GM18517 (cell line): ENCODE results near the gene SETX.

Experiments used
- ATAC-seq: cut with Tn5 transposase; IDR thresholded peaks from one replicate; pipeline ENCODE4 v1.9.1; 2021; ENCODE audit warnings: mild to moderate bottlenecking, moderate library complexity; ENCODE audit not compliant: unreplicated experiment

The SETX gene

DNA sequence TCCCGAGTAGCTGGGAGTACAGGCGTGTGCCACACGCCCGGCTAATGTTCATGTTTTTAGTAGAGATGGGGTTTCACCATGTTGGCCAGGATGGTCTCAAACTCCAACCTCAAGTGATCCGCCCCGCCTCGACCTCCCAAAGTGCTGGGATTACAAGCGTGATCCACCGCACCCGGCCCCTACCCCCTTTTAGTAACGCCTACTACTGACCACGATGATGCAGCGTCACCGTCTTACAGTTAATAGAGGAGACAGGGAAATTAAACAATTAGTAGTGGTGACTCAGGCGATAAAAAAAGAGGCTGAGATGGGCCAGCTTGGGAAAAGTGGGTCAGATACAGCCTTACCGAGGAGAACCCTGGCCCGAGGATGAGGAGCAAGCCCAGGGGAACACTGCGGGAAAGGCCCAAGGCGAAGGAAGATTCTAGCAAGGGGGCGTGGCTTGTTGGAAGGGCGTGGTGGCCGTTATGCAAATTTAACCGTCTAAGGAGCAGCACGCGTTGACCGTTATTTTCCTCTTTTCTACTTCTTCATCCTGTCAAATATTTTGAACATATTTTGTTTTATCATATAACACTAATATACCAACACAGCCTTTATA lies 1.6 kb upstream of the SETX start:
- no peak for ATAC-seq

DNA sequence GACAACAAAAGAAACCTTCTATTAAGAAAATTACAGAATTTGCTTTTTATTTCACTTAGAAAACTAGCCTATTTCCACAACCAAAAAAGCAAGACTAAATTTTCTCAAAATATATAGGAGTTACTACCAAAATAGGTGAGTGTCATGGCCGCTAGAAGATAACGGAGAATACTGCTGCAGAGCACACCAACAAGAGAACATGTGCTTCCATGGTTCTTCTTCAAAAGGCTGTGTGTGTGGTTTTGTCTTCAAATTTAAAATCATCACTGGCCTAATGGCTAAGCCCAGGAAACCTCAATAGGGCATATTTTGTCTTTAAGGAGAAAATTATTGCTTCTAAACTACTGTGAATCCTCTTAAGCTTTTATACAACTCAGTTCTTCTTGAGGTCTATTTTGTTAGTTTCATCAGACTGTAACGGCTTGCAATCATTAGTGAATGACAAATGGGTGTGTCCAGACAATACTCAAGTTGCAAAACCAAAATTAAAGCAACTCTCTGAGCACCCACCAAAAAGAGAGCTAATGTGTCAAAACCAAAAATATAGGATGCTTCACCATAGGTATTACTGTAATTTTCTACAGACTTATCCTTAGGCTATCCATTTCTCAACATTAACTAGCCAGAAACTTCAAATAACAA lies 3.3 kb downstream of the SETX start:
- ATAC-seq: no peak

DNA sequence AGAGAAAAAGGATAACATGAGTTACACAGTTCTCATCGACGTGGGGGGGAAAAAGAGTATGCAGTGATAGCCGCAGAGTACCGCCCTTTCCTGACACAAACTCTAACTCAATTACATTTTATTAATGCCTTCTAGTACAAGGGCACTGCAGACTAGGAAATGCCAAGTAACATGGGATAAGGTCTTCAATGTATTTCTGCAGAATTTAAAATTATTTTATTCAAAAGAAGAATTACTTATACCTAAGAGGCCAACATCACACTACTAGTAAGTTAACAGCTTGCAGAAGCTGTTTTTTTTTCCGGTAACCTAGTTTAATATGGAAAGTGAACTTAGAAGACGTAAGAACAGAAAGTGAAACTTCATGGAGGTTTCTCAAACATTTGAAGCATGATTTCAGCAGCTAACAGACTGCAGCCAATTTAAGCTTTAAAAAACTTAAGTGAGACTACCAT lies 3.9 kb downstream of the SETX start:
- no peak for ATAC-seq

- ATAC-seq: no peak
Measured at GRCh38 chr9:132348676-132349075, 6.1 kb downstream of the SETX start.

GRCh38 chr9:132346177-132346576 lies 8.6 kb downstream of the SETX start:
- ATAC-seq: no peak

DNA sequence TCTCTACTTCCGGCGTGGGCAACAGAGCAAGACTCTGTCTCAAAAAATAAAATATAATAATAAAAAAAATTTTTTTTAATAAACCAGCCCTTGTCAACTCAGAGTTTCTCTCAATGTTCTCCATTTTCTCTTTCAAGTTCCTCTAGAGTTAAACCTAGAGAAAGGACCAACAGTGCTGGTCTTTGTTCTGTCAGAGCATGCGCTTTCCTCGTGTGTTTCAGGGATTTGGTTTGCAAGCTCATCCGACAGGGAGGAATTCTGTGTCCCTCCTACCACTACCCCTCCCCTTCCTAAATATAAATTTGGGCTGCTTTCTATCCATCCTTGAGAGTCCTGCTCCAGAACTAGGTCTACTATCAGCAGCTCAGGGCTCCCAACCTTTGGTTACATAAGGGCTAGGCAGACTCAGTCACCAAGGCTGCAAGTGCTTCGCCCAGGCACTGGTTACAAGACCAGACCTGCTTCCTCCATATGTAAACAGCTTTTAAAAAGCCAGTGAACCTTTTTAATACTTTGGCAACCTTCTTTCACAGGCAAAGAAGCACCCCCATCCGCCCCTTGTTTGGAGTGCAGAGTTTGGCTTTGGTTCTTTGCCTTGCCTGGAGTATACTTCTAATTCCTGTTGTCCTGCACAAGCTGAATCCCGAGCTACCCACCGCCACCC lies 13.5 kb downstream of the SETX start:
- ATAC-seq: no peak

DNA sequence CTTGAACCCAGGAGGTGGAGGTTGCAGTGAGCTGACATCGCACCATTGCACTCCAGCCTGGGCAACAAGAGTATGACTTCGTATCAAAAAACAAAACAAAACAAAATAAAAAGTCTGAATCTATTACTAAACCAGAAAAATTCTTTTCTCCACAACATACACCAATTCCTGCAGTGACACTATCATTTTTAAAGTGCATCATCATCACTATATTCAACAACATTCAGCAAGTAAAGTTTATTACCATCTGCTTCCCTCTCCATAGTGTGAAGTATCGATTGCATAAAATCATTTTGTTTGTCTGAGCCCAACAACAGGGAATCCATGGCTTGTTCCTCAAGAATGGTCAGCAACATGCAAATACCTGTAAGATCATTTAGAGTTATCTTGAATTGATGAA lies 20.4 kb downstream of the SETX start:
- ATAC-seq: no peak

GRCh38 chr9:132333556-132333955 lies 21.2 kb downstream of the SETX start:
- ATAC-seq: no peak

GRCh38 chr9:132328580-132328979 lies 26.2 kb downstream of the SETX start:
- ATAC-seq: no peak

- ATAC-seq: no peak
Measured at GRCh38 chr9:132327537-132327936, 27.2 kb downstream of the SETX start.

DNA sequence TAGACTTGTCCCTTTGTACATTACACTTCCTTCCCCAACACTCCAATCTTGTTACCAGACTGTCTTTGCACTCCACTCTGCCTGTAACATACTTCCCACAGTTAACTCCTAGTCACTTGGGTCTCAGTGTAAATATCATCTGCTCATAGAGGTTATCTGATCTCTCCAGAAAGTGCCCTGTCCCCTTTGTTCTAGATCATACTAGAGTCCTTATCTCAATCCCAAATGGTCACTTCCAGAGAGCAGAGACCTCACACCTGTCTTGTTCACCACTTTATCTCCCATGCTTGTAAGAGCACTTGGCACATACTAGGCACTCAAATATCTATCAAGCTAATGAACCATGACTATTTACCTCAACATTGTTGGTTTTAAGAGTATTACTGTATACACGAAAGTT lies 30.4 kb downstream of the SETX start:
- ATAC-seq: no peak

DNA sequence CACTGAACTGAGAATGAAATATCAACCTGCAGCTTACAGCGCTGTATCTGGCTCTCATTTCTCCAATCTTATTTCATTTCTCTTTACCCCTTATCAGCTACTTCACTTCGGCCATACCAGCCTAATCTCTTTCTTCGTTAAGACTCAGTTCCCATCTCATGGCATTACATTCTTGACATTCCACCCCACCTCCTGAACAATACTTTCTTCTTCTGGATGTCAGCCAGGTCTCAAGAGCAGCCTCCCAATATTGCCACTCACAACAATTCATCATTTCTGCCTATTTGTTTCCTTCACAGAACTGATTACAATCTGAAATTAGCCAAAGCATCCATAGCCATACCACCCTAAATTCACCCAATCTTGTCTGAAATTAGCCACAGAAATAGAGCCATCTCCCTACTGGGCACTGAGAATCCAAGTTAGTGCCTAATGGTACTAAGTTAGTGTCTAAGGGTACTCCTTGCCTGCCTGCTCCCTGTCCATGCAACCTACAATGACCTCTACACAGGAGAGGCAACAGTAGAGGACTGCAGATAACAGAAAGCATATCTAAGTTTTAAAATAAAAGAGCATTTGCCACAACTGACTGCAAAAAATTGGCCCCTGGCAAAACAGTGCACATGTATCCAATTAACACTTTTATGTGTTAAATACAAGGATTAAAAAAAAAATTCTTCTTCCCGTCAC lies 35.2 kb downstream of the SETX start:
- no peak for ATAC-seq

DNA sequence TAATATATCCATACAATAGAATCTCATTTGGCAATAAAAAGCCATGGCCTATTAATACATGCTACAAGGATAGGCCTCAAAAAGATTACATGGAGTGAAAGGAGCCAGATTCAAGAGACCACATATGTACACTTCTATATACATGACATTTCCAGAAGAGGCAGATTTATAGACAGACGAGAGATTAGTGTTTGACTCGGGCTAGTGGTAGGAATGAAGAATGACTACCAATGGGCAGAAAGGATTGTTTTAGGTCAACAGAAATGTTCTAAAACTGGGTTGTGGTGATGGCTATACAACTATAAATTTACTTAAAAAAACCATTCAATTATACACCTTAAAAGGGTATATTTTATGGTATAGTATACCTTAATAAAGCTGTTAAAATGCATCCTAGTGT lies 41.9 kb downstream of the SETX start:
- no peak for ATAC-seq

DNA sequence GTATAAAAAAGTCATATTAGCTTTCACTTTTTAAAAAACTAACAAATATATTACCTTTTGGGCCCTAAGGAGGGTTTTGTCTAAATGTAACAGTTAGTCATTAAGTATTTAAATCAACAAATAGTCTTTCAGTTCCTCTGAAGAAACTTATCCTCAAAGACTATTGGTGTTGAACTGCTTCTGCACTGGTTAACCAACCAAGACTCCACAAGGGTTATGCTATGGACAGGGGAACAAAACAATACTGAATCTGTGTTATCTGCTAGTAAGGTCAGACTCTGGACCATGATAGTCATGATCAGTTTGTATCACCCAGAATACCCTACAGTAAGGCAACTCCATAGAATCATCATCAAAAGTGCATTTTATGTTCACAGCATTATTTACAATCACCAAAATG lies 42.4 kb downstream of the SETX start:
- ATAC-seq: no peak

DNA sequence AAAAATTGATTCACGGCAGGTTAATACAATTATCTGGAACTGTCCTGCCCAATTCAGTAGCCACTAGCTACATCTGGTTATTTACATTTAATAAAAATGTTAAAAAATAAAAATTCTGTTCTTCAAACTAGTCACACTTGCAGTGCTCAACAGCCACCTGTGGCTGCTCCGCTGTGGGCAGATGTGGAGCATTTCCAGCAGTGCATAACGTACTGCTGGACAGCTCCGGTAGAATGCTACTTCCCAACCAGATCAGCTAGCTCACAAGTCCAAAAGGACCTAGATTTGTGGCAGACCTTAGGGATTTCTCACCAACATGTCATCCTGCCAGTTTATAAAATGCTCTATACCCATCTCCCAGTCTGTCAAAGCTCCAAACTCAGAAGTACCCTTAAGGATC lies 42.8 kb downstream of the SETX start:
- ATAC-seq: no peak

- no peak for ATAC-seq
Measured at GRCh38 chr9:132309056-132309455, 45.7 kb downstream of the SETX start.

GRCh38 chr9:132301521-132301920 lies 53.3 kb downstream of the SETX start:
- ATAC-seq: no peak

- no peak for ATAC-seq
Measured at GRCh38 chr9:132299221-132299620, 55.6 kb downstream of the SETX start.

GRCh38 chr9:132295181-132295580 lies 59.6 kb downstream of the SETX start:
- ATAC-seq: no peak

- ATAC-seq: no peak
Measured at GRCh38 chr9:132293145-132293721, 61.6 kb downstream of the SETX start.

DNA sequence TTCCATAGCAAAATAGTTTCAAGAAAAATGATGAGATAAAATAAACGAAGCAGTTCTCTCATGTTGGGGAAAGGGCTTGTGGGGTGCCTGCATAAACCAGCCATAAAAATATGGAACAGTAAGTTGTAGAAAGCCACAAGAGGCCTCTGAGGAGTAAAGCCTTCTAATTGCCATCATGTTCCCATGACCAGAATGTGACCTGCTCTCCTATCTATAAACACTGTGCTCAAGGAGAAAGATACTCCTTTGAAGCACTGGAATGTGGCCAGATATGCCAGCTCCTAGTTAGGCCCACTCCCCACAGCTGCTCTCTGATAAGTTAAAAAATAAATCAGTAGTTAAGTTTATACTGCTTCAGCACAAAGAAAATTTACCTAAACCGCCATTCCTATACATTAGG lies 65.8 kb downstream of the SETX start:
- ATAC-seq: no peak

DNA sequence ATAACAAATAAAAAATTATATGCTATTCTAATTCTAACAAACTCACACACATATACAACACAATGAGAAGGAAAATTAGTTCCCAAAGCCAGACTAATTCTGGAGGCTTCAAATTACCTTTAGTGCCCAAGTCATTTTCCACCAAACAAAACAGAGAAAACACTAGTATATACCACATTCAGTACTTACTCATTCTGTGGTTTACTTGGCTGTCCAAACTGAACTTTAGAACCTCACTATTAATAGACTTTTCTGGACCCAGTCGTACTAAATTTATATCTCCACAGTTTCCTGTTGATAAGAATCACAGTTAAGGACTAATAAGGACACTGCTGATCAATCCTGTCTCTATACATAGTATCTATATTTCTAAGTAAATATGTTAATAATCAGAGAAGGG lies 66.4 kb downstream of the SETX start:
- no peak for ATAC-seq
